Stimulated activated CD8-positive, alpha-beta memory T cell treated with anti-CD3 and anti-CD28 coated beads, Interleukin-4, amount 100 ng/mL, for 24 hours (primary cell): ENCODE data around the gene IGF2.
"Not testable (repeated sequence)": the region's sequence is repeated elsewhere in the genome, so short reads cannot be mapped to it uniquely, and the experiment has no call there.

Experiments
- DNase-seq: peaks from one replicate; pipeline ENCODE4 v3.0.0-alpha.2; 2020; ENCODE audit warnings: low read depth

Gene IGF2

GRCh38 chr11:2136209-2136951 lies 2.8 kb downstream of the IGF2 start:
- DNase-seq: no peak

GRCh38 chr11:2135648-2136201 lies 3.5 kb downstream of the IGF2 start:
- no peak for DNase-seq

- DNase-seq: no peak
These were observed 4.1 kb downstream of the IGF2 start for GRCh38 chr11:2135018-2135569.

GRCh38 chr11:2134022-2135010 lies 4.9 kb downstream of the IGF2 start:
- no peak for DNase-seq

GRCh38 chr11:2133241-2134021 lies 5.8 kb downstream of the IGF2 start:
- DNase-seq: no peak

GRCh38 chr11:2132874-2133240 lies 6.3 kb downstream of the IGF2 start:
- no peak for DNase-seq

- DNase-seq: no peak
These were observed 6.9 kb downstream of the IGF2 start for GRCh38 chr11:2132246-2132645.

GRCh38 chr11:2131371-2132236 lies 7.6 kb downstream of the IGF2 start:
- no peak for DNase-seq

GRCh38 chr11:2130881-2131352 lies 8.3 kb downstream of the IGF2 start:
- no peak for DNase-seq

- no peak for DNase-seq
These were observed 9.4 kb downstream of the IGF2 start for GRCh38 chr11:2129699-2130366.

- no peak for DNase-seq
These were observed 9.9 kb downstream of the IGF2 start for GRCh38 chr11:2129308-2129698.

GRCh38 chr11:2128511-2129307 lies 10.5 kb downstream of the IGF2 start:
- DNase-seq: no peak

- no peak for DNase-seq
These were observed 11.1 kb downstream of the IGF2 start for GRCh38 chr11:2128130-2128510.

GRCh38 chr11:2127482-2128129 lies 11.6 kb downstream of the IGF2 start:
- DNase-seq: no peak

- DNase-seq: no peak
These were observed 12.6 kb downstream of the IGF2 start for GRCh38 chr11:2126520-2127085.

GRCh38 chr11:2124736-2125484 lies 14.3 kb downstream of the IGF2 start:
- DNase-seq: not testable (repeated sequence)

- DNase-seq: no peak
These were observed 15.6 kb downstream of the IGF2 start for GRCh38 chr11:2123628-2123960.
